ENCODE measurements around the gene UTP4.

DNA sequence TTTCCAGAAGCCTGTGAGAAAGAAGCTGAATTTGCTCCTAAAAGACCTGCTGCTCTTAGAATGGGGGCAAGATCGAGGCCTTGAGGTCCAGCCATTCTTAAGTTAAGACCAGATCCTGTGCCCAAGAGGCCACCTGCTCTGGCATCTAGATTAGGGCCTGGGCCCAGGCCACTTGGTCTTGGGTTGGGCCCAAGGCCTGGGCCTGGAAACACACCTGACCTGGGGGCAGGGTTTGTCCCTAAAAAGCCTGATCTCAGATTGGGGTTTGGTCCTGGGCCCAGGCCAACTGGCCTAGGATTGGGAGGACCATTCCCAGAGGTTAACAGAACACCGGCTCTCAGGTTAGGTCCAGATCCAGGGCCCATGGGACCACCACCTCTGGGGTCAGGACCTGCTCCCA, 12.9 kb upstream of the UTP4 start:
- TF ChIP-seq CTCF (IDR thresholded peaks at IDR 0.05; ENCODE audit: low read depth, low read length) (no peak), EZH2phosphoT487 (IDR thresholded peaks at IDR 0.05; ENCODE audit: low read depth) (no peak)
